Activated naive CD4-positive, alpha-beta T cell treated with anti-CD3 and anti-CD28 coated beads for 36 hours (primary cell): ENCODE measurements around the gene ACTA2. TPM values are rescaled to one million over a fixed set of nuclear protein-coding genes. Genes with fewer than 3 reads are reported as not detected.
"Not testable (repeated sequence)": the region's sequence is repeated elsewhere in the genome, so short reads cannot be mapped to it uniquely, and the experiment has no call there.

ENCODE experiments used
- CTCF ChIA-PET: fragments of 350-600 bp; sonication (Branson Sonifier 250); formaldehyde crosslinking; loops from one replicate; lab custom pipeline; 2021; ENCODE audit warnings: antibody characterized with exemption; lab: Charles Lee
- DNase-seq: peaks from one replicate; pipeline ENCODE4 v3.0.0-alpha.2; 2020
- H3K27ac Mint-ChIP-seq: one replicate; pipeline ENCODE4 v1.8.0; 2021; ENCODE audit warnings: mild to moderate bottlenecking, mixed read lengths
- H3K27me3 Mint-ChIP-seq: one replicate; pipeline ENCODE4 v1.8.0; 2021; ENCODE audit warnings: low read depth, mixed read lengths
- H3K36me3 Mint-ChIP-seq: one replicate; pipeline ENCODE4 v1.8.0; 2021; ENCODE audit warnings: low read depth, mixed read lengths
- H3K4me1 Mint-ChIP-seq: one replicate; pipeline ENCODE4 v1.8.0; 2021; ENCODE audit warnings: low read depth, mixed read lengths
- H3K4me3 Mint-ChIP-seq: one replicate; pipeline ENCODE4 v1.8.0; 2021; ENCODE audit warnings: mild to moderate bottlenecking, moderate library complexity, mixed read lengths
- H3K9me3 Mint-ChIP-seq: one replicate; pipeline ENCODE4 v1.8.0; 2021; ENCODE audit warnings: mixed read lengths
- intact Hi-C: fragments of 100-400 bp; cut with micrococcal nuclease; formaldehyde crosslinking; loops from one replicate; pipeline ENCODE4 v1.15.1; 2023
- total RNA-seq, 2 experiments: library from RNA; stranded (reverse); gene quantifications; one replicate each; pipeline ENCODE4 v1.2.3, GENCODE V29; 2021

ACTA2 gene
- total RNA-seq, 2 experiments from 2014 or later: 3.6 to 4.0 TPM

- not testable (repeated sequence) for H3K4me3 Mint-ChIP-seq, H3K36me3 Mint-ChIP-seq, H3K9me3 Mint-ChIP-seq, DNase-seq, H3K27ac Mint-ChIP-seq, H3K27me3 Mint-ChIP-seq
- CTCF ChIA-PET: interaction anchor here (0.7 to 11.9 kb wide), 39 partner anchors 8 to 367 kb away, joined by 3 to 448 read pairs (median 7); partner anchors contain the start of genes CH25H, FAS and STAMBPL1
- intact Hi-C loops: loop anchor here (1.0 kb wide), 6 partner anchors 24 to 367 kb away; partner anchors contain the start of gene STAMBPL1
- peaks cover 18% of the 10 kb centered on the region for H3K4me1 Mint-ChIP-seq
Observed at GRCh38 chr10:88932029-88932428, 20.5 kb downstream of the ACTA2 start.

- no peak overlapping the region for H3K4me3 Mint-ChIP-seq
- no peaks in the 10 kb centered on the region for H3K9me3 Mint-ChIP-seq
- no peaks in the 10 kb centered on the region for H3K27me3 Mint-ChIP-seq
- intact Hi-C loops: no loop called here
- H3K27ac Mint-ChIP-seq: no peak overlapping the region
- peaks cover 15% of the 10 kb centered on the region for H3K4me1 Mint-ChIP-seq
- DNase-seq: no peak
- H3K36me3 Mint-ChIP-seq: peaks cover 3% of the 10 kb centered on the region
- CTCF ChIA-PET: interaction anchor here (0.6 to 11.9 kb wide), 19 partner anchors 8 to 367 kb away, joined by 3 to 448 read pairs (median 9); partner anchors contain the start of genes CH25H and STAMBPL1
Observed at GRCh38 chr10:88931548-88931947, 21.0 kb downstream of the ACTA2 start.

GRCh38 chr10:88928254-88928653 lies 24.3 kb downstream of the ACTA2 start:
- no peak for DNase-seq
- Mint-ChIP-seq H3K4me3 (no peak overlapping the region), H3K4me1 (peaks cover 3% of the 10 kb centered on the region), H3K36me3 (peaks cover 3% of the 10 kb centered on the region), H3K27ac (no peak overlapping the region), H3K9me3 (no peaks in the 10 kb centered on the region), H3K27me3 (no peaks in the 10 kb centered on the region)
- CTCF ChIA-PET: interaction anchor here (1.2 to 11.9 kb wide), 2 partner anchors 89 to 285 kb away, joined by 4 to 448 read pairs; no protein-coding TSS in a partner anchor
- intact Hi-C loops: no loop called here

DNA sequence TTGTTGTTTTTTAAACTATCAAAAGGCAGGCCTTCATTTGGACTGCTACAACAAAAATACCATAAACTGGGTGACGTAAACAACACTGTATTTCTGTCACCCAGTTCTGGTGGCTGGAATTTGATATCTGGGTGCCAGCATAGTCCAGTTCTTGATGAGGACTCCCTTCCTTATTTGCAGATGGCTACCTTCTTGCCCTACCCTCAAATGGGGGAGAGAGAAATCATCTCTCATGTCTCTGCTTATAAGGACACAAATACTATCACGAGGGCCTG lies 25.2 kb downstream of the ACTA2 start:
- CTCF ChIA-PET: interaction anchor here (11.9 kb wide), 1 partner anchor 88 kb away, joined by 448 read pairs; no protein-coding TSS in a partner anchor
- peaks cover 3% of the 10 kb centered on the region for H3K36me3 Mint-ChIP-seq
- H3K4me3 Mint-ChIP-seq: no peak overlapping the region
- H3K9me3 Mint-ChIP-seq: no peaks in the 10 kb centered on the region
- H3K27me3 Mint-ChIP-seq: no peaks in the 10 kb centered on the region
- H3K27ac Mint-ChIP-seq: no peak overlapping the region
- intact Hi-C loops: no loop called here
- DNase-seq: no peak
- H3K4me1 Mint-ChIP-seq: peaks cover under 1% of the 10 kb centered on the region

GRCh38 chr10:88926566-88927415 lies 25.8 kb downstream of the ACTA2 start:
- H3K36me3 Mint-ChIP-seq: peaks cover 3% of the 10 kb centered on the region
- intact Hi-C loops: no loop called here
- CTCF ChIA-PET: interaction anchor here (11.9 kb wide), 1 partner anchor 88 kb away, joined by 448 read pairs; no protein-coding TSS in a partner anchor
- no peaks in the 10 kb centered on the region for H3K27me3 Mint-ChIP-seq
- H3K4me3 Mint-ChIP-seq: no peak overlapping the region
- no peaks in the 10 kb centered on the region for H3K4me1 Mint-ChIP-seq
- no peak for DNase-seq
- no peak overlapping the region for H3K27ac Mint-ChIP-seq
- no peaks in the 10 kb centered on the region for H3K9me3 Mint-ChIP-seq

DNA sequence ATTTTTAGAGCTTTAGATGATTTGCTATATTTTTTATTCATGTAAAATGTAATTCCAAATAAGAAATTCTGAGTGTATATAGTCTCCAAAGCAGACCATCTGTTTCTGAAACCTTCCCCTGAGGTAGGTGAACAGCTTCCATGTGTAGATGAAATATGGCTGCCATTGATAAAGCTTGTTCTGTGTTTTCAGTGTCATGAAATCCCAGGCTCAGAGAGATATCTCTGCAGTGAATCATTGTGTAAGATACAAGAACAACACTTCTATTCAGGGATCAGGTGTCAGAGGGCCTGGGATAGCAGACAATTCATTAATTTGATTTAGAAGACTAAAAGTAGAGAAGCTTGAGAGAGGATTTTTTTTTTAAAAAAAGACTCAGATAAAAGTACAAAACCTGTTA lies 29.1 kb downstream of the ACTA2 start:
- H3K4me3 Mint-ChIP-seq: no peak overlapping the region
- no peaks in the 10 kb centered on the region for H3K27me3 Mint-ChIP-seq
- no peaks in the 10 kb centered on the region for H3K4me1 Mint-ChIP-seq
- CTCF ChIA-PET: interaction anchor here (1.1 to 2.3 kb wide), 5 partner anchors 9 to 92 kb away, joined by 3 to 17 read pairs (median 6); no protein-coding TSS in a partner anchor
- intact Hi-C loops: no loop called here
- no peak for DNase-seq
- peaks cover 6% of the 10 kb centered on the region for H3K36me3 Mint-ChIP-seq
- H3K9me3 Mint-ChIP-seq: no peaks in the 10 kb centered on the region
- H3K27ac Mint-ChIP-seq: no peak overlapping the region

DNA sequence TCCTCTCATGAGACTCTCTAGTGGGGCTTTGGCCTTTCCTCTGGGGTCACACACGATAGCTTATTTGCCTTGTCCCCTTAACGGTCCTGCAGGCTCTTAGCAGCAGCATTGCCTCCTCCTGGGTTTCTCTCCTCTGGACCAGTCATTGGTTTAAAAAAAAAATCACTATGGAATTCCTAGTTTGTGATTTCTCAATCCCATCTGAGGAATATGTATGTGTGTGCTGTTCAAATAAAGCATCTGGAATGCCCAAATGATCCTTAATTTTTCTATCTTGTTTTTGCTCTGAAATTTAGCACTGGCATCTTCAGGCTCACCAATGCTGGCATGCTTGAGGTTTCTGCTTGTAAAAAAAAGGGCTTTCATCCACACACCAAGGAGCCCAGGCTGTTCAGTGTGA lies 30.5 kb downstream of the ACTA2 start:
- Mint-ChIP-seq H3K36me3 (peaks cover 8% of the 10 kb centered on the region), H3K27ac (no peak overlapping the region), H3K27me3 (no peaks in the 10 kb centered on the region), H3K4me3 (no peak overlapping the region), H3K9me3 (no peaks in the 10 kb centered on the region), H3K4me1 (no peaks in the 10 kb centered on the region)
- CTCF ChIA-PET: interaction anchor here (0.8 to 2.7 kb wide), 2 partner anchors 11 to 87 kb away, joined by 3 to 13 read pairs; no protein-coding TSS in a partner anchor
- intact Hi-C loops: no loop called here
- DNase-seq: no peak

DNA sequence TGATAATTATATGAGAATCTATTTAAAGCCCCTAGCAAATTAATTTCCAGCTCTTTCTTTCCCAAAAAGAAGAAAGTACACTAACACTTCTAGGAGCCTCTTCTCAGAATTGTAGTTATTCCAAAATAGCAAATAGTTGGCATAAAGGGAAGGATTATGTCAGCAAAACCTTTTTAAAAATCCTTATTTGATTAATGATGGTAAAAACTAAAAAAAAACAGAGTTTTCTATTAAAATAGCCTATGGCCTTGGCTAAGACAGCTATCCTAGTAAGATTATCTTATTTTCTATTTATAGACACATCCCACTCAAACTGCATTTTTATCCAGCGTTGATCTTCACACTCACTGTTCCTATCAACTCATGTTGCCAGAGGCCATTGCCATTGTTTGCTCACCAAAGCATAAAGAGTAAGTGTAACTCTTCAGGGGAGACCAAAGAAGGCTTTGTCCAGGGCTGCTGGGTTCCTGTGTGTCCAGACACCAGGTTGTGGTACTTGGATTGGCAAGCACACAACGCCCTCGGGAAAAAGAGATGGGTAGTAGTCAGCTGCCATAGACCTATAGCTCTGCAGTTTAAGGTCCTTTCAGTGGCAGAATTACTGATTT lies 31.5 kb downstream of the ACTA2 start:
- no peak for DNase-seq
- CTCF ChIA-PET: interaction anchor here (0.8 to 2.7 kb wide), 3 partner anchors 12 to 86 kb away, joined by 3 to 13 read pairs (median 5); no protein-coding TSS in a partner anchor
- H3K4me3 Mint-ChIP-seq: no peak overlapping the region
- peaks cover 5% of the 10 kb centered on the region for H3K36me3 Mint-ChIP-seq
- peaks cover 1% of the 10 kb centered on the region for H3K4me1 Mint-ChIP-seq
- H3K27me3 Mint-ChIP-seq: no peaks in the 10 kb centered on the region
- no peak overlapping the region for H3K27ac Mint-ChIP-seq
- intact Hi-C loops: no loop called here
- H3K9me3 Mint-ChIP-seq: no peaks in the 10 kb centered on the region

DNA sequence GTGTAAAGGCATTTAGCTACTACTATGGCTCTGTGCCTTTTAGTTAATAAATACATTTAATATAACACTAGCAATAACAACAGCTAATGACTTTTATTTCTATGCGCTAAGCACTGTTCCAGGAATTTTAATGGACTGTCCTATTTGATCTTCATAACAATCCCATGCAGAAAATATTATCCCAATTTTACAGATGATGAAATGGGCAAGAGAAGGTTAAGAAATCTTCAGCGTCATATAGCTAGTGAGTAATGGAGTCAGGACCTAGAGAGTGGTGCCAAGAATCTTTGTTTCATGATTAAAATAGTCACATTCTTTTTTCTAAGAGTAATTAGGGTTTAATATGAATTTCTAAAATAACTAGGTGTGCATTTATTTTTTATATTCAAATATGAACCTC lies 32.4 kb downstream of the ACTA2 start:
- Mint-ChIP-seq H3K27me3 (no peaks in the 10 kb centered on the region), H3K9me3 (no peaks in the 10 kb centered on the region), H3K4me3 (no peak overlapping the region), H3K27ac (no peak overlapping the region), H3K4me1 (peaks cover 9% of the 10 kb centered on the region), H3K36me3 (peaks cover 5% of the 10 kb centered on the region)
- CTCF ChIA-PET: interaction anchor here (1.2 to 2.7 kb wide), 2 partner anchors 13 to 84 kb away, joined by 5 to 13 read pairs; no protein-coding TSS in a partner anchor
- DNase-seq: no peak
- intact Hi-C loops: no loop called here

DNA sequence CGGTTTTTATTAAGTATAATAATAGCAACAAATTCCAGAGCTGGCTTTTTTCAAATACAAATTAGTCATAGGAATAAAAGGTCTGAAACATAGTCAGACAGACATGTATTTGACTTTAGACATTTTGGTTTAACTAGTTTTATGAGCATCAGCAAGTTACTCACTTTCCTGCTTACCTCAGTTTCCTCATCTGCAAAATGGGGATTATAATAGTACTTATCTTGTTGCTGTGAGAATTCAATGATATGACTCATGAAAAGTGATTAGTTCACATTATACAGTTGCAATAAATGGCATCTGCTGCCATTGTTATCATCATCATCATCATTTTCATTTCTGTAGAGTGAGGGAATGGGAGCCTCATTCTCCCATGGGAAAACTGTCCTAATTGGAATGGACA lies 33.5 kb downstream of the ACTA2 start:
- Mint-ChIP-seq H3K27me3 (no peaks in the 10 kb centered on the region), H3K4me3 (no peak overlapping the region), H3K4me1 (peaks cover 9% of the 10 kb centered on the region), H3K27ac (no peak overlapping the region), H3K36me3 (peaks cover 5% of the 10 kb centered on the region), H3K9me3 (no peaks in the 10 kb centered on the region)
- DNase-seq: no peak
- CTCF ChIA-PET: interaction anchor here (0.6 kb wide), 1 partner anchor 83 kb away, joined by 4 read pairs; no protein-coding TSS in a partner anchor
- intact Hi-C loops: no loop called here

- no peak overlapping the region for H3K4me3 Mint-ChIP-seq
Observed at GRCh38 chr10:88918191-88918905, 34.2 kb downstream of the ACTA2 start.

DNA sequence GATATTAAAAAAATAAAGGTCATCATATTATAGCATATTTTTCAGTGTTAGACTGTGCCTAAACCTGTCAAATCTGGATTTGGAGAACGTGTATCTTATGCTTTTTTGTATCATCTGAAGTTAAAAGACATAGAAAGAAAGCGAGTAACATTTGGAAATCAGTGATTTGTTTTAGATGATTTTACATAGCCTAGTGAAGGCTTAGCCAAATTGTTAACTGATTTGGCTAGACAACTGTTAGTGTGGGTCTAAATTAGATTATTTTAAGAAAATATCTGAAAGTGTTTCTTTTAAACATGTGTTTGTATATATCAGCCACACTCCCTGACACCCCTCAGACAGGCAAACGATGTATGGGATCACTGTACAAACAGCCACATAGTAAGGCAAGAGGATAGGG lies 35.6 kb downstream of the ACTA2 start:
- DNase-seq: no peak
- Mint-ChIP-seq H3K27me3 (no peaks in the 10 kb centered on the region), H3K4me3 (no peak overlapping the region), H3K4me1 (peaks cover 9% of the 10 kb centered on the region), H3K36me3 (peaks cover 9% of the 10 kb centered on the region), H3K9me3 (no peaks in the 10 kb centered on the region), H3K27ac (no peak overlapping the region)
- CTCF ChIA-PET: interaction anchor here (0.6 to 2.5 kb wide), 3 partner anchors 9 to 81 kb away, joined by 3 to 11 read pairs (median 3); no protein-coding TSS in a partner anchor
- intact Hi-C loops: no loop called here

More at GRCh38 chr10:88918191-88918905, 34.2 kb downstream of the ACTA2 start:
- Mint-ChIP-seq H3K4me1 (peaks cover 9% of the 10 kb centered on the region), H3K36me3 (peaks cover 5% of the 10 kb centered on the region), H3K27ac (no peak overlapping the region), H3K9me3 (no peaks in the 10 kb centered on the region), H3K27me3 (no peaks in the 10 kb centered on the region)
- no peak for DNase-seq
- intact Hi-C loops: no loop called here
- CTCF ChIA-PET: interaction anchor here (0.6 to 2.5 kb wide), 2 partner anchors 15 to 82 kb away, joined by 4 to 11 read pairs; no protein-coding TSS in a partner anchor
